GM19193 (cell line): ENCODE data around the gene POU2F2.
A peak's percentile ranks its signal among the peaks of the same experiment; 100 is the strongest.

Experiments
- POLR2A ChIP-seq: IDR thresholded peaks from 4 replicates; pipeline ENCODE4 v1.6.1; 2011; ENCODE audit not compliant: insufficient read depth, insufficient read length; ENCODE audit errors: extremely low read depth

Gene POU2F2

GRCh38 chr19:42105368-42105767 is 26.9 kb downstream of the POU2F2 start:
- TF ChIP-seq POLR2A = no peak

- TF ChIP-seq POLR2A = no peak
Measured at GRCh38 chr19:42102877-42103276, 29.4 kb downstream of the POU2F2 start.

- TF ChIP-seq POLR2A = no peak
Measured at GRCh38 chr19:42099336-42099925, 32.8 kb downstream of the POU2F2 start.

GRCh38 chr19:42098781-42099180 is 33.5 kb downstream of the POU2F2 start:
- no peak for TF ChIP-seq POLR2A

- no peak for TF ChIP-seq POLR2A
Measured at GRCh38 chr19:42097461-42097860, 34.8 kb downstream of the POU2F2 start.

- TF ChIP-seq POLR2A = no peak
Measured at GRCh38 chr19:42096255-42096837, 35.9 kb downstream of the POU2F2 start.

GRCh38 chr19:42095814-42096230 is 36.4 kb downstream of the POU2F2 start:
- no peak for TF ChIP-seq POLR2A

GRCh38 chr19:42095142-42095813 is 37.0 kb downstream of the POU2F2 start:
- TF ChIP-seq POLR2A = no peak

- TF ChIP-seq POLR2A = no peak
Measured at GRCh38 chr19:42093926-42094325, 38.3 kb downstream of the POU2F2 start.

GRCh38 chr19:42093505-42093904 is 38.7 kb downstream of the POU2F2 start:
- no peak for TF ChIP-seq POLR2A

GRCh38 chr19:42092350-42092749 is 39.9 kb downstream of the POU2F2 start:
- peak; percentile 12 for TF ChIP-seq POLR2A

GRCh38 chr19:42091742-42092141 is 40.5 kb downstream of the POU2F2 start:
- TF ChIP-seq POLR2A = no peak

- TF ChIP-seq POLR2A = no peak
Measured at GRCh38 chr19:42091300-42091699, 40.9 kb downstream of the POU2F2 start.

- TF ChIP-seq POLR2A = no peak
Measured at GRCh38 chr19:42090672-42091071, 41.6 kb downstream of the POU2F2 start.

- peak; percentile 18 for TF ChIP-seq POLR2A
Measured at GRCh38 chr19:42089772-42090171, 42.5 kb downstream of the POU2F2 start.

GRCh38 chr19:42089191-42089750 is 43.0 kb downstream of the POU2F2 start:
- no peak for TF ChIP-seq POLR2A
